Subcutaneous abdominal adipose tissue (tissue), 5 donors: ENCODE measurements around the gene SIPA1L3.

Source experiments
- H3K27ac ChIP-seq: one replicate; pipeline ENCODE4 v1.7.0; 2013; ENCODE audit warnings: low read depth, mild to moderate bottlenecking, inconsistent platforms, low read length, moderate library complexity
- H3K27me3 ChIP-seq, 5 donors: one replicate each; pipeline ENCODE4 v1.7.0; 2013; ENCODE audit warnings: low read length in 5 of 5, inconsistent platforms in 1 of 5; ENCODE audit not compliant: control insufficient read depth in 5 of 5, insufficient read depth in 4 of 5
- H3K36me3 ChIP-seq, 5 donors: one replicate each; pipeline ENCODE4 v1.7.0; 2013; ENCODE audit warnings: low read length in 5 of 5; ENCODE audit not compliant: control insufficient read depth in 5 of 5, insufficient read depth in 5 of 5
- H3K4me1 ChIP-seq, 5 donors: one replicate each; pipeline ENCODE4 v1.7.0; 2013; ENCODE audit warnings: low read length in 5 of 5, mild to moderate bottlenecking in 3 of 5, moderate library complexity in 1 of 5; ENCODE audit not compliant: control insufficient read depth in 5 of 5, insufficient read depth in 5 of 5
- H3K4me3 ChIP-seq, 5 donors: one replicate each; pipeline ENCODE4 v1.7.0; 2013; ENCODE audit warnings: low read length in 5 of 5, low read depth in 1 of 5
- H3K9ac ChIP-seq, 5 donors: one replicate each; pipeline ENCODE4 v1.7.0; 2013; ENCODE audit warnings: low read length in 5 of 5, mild to moderate bottlenecking in 4 of 5, moderate library complexity in 3 of 5
- H3K9me3 ChIP-seq, 5 donors: one replicate each; pipeline ENCODE4 v1.7.0; 2013; ENCODE audit warnings: low read length in 5 of 5; ENCODE audit not compliant: control insufficient read depth in 5 of 5
- donor health status: healthy.
- donor health status: healthy.
- donor health status: healthy.
- donor health status: healthy.
- donor health status: healthy.

Gene SIPA1L3

GRCh38 chr19:37886571-37886970 is 20.4 kb upstream of the SIPA1L3 start:
- Histone ChIP-seq H3K4me3 (no peak overlapping the region), H3K9ac (no peak overlapping the region), H3K9me3 (peaks cover 5 to 40% (median 11%) of the 10 kb centered on the region in 5 donors), H3K27me3 (no peaks in the 10 kb centered on the region), H3K4me1 (no peaks in the 10 kb centered on the region), H3K36me3 (no peaks in the 10 kb centered on the region), H3K27ac (no peak overlapping the region)

GRCh38 chr19:37893845-37894575 is 13.0 kb upstream of the SIPA1L3 start:
- Histone ChIP-seq H3K27ac (no peak overlapping the region), H3K27me3 (peaks cover 0 to 11% (median 8%) of the 10 kb centered on the region in 5 donors), H3K36me3 (no peaks in the 10 kb centered on the region), H3K4me1 (no peaks in the 10 kb centered on the region), H3K9ac (no peak overlapping the region), H3K4me3 (no peak overlapping the region), H3K9me3 (no peaks in the 10 kb centered on the region)

GRCh38 chr19:37896180-37896579 is 10.8 kb upstream of the SIPA1L3 start:
- H3K27ac ChIP-seq, result no peak overlapping the region
- H3K4me3 ChIP-seq, result no peak overlapping the region
- no peaks in the 10 kb centered on the region for H3K9me3 ChIP-seq
- peaks cover 0 to 11% (median 8%) of the 10 kb centered on the region in 5 donors for H3K27me3 ChIP-seq
- H3K9ac ChIP-seq, result no peak overlapping the region
- no peaks in the 10 kb centered on the region for H3K36me3 ChIP-seq
- no peaks in the 10 kb centered on the region for H3K4me1 ChIP-seq

- no peak overlapping the region for H3K9ac ChIP-seq
- H3K36me3 ChIP-seq, result no peaks in the 10 kb centered on the region
- H3K27ac ChIP-seq, result no peak overlapping the region
- no peaks in the 10 kb centered on the region for H3K9me3 ChIP-seq
- no peak overlapping the region for H3K4me3 ChIP-seq
- H3K27me3 ChIP-seq, result peaks cover 0 to under 1% (median 0%) of the 10 kb centered on the region in 5 donors
- H3K4me1 ChIP-seq, result no peaks in the 10 kb centered on the region
Observed at GRCh38 chr19:37899453-37899852, 7.6 kb upstream of the SIPA1L3 start.

- Histone ChIP-seq H3K27ac (no peak overlapping the region), H3K4me1 (no peaks in the 10 kb centered on the region), H3K9me3 (no peaks in the 10 kb centered on the region), H3K9ac (no peak overlapping the region), H3K27me3 (no peaks in the 10 kb centered on the region), H3K4me3 (no peak overlapping the region), H3K36me3 (no peaks in the 10 kb centered on the region)
Observed at GRCh38 chr19:37899966-37900365, 7.0 kb upstream of the SIPA1L3 start.

- Histone ChIP-seq H3K9ac (no peak overlapping the region), H3K27ac (no peak overlapping the region), H3K36me3 (no peaks in the 10 kb centered on the region), H3K9me3 (no peaks in the 10 kb centered on the region), H3K4me1 (peaks cover 0 to 12% (median 10%) of the 10 kb centered on the region in 5 donors), H3K4me3 (no peak overlapping the region), H3K27me3 (no peaks in the 10 kb centered on the region)
Observed at GRCh38 chr19:37902668-37903067, 4.3 kb upstream of the SIPA1L3 start.

- H3K4me1 ChIP-seq, result peaks cover 0 to 16% (median 14%) of the 10 kb centered on the region in 5 donors
- H3K36me3 ChIP-seq, result no peaks in the 10 kb centered on the region
- H3K4me3 ChIP-seq, result no peak overlapping the region
- H3K27me3 ChIP-seq, result no peaks in the 10 kb centered on the region
- no peak overlapping the region for H3K27ac ChIP-seq
- no peaks in the 10 kb centered on the region for H3K9me3 ChIP-seq
- no peak overlapping the region for H3K9ac ChIP-seq
Observed at GRCh38 chr19:37903096-37903495, 3.9 kb upstream of the SIPA1L3 start.

- Histone ChIP-seq H3K9me3 (no peaks in the 10 kb centered on the region), H3K27me3 (no peaks in the 10 kb centered on the region), H3K9ac (peak within 1 kb of the TSS; percentile 8 to 92 (median 81)), H3K4me3 (peak within 1 kb of the TSS; percentile 83 to 98 (median 94)), H3K4me1 (peaks cover 0 to 22% (median 21%) of the 10 kb centered on the region in 5 donors), H3K36me3 (no peaks in the 10 kb centered on the region), H3K27ac (peak within 1 kb of the TSS; percentile 54)
Observed at GRCh38 chr19:37905946-37906868, 801 bp upstream of the SIPA1L3 start, which contains the start of gene WDR87. Gene WDR87, minus strand, starts transcription at chr19:37906594. Its CDS starts 8,355 bp downstream, at chr19:37898239.

- H3K9me3 ChIP-seq, result no peaks in the 10 kb centered on the region
- peaks cover 0 to 22% (median 21%) of the 10 kb centered on the region in 5 donors for H3K4me1 ChIP-seq
- no peaks in the 10 kb centered on the region for H3K27me3 ChIP-seq
- H3K9ac ChIP-seq, result peak overlapping the region; percentile 39 to 92 (median 81)
- H3K27ac ChIP-seq, result peak overlapping the region; percentile 54
- no peaks in the 10 kb centered on the region for H3K36me3 ChIP-seq
- peak overlapping the region; percentile 83 to 98 (median 94) for H3K4me3 ChIP-seq
Observed at GRCh38 chr19:37907735-37908455, 887 bp downstream of the SIPA1L3 start.
